Measurements from ENCODE around the gene OAS1.

DNA sequence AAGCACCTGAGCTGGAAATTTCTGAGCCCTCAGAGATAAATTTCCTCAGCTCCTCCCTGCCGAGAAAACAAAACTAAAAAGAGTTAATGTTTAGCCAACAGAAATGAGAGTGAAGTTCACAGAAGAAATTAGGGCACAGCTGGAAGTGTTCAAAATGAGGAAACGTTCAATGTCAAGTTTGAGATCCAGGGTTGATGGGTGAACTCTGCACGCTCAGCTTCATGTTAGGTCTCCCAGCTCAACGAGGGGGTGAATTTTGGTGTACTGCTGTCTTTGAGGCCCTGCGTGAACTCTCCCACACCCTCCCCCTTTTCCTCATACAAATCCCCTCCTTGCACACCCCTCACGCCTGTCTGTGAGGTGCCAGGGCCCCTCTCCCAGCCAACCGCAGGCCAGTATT, 18.2 kb downstream of the OAS1 start:
- no peak for TF ChIP-seq EZH2 (IDR thresholded peaks at IDR 0.05; ENCODE audit: borderline replicate concordance, insufficient read depth, low read depth, low read length, poor library complexity, severe bottlenecking)
- TF ChIP-seq, protein P1, sequence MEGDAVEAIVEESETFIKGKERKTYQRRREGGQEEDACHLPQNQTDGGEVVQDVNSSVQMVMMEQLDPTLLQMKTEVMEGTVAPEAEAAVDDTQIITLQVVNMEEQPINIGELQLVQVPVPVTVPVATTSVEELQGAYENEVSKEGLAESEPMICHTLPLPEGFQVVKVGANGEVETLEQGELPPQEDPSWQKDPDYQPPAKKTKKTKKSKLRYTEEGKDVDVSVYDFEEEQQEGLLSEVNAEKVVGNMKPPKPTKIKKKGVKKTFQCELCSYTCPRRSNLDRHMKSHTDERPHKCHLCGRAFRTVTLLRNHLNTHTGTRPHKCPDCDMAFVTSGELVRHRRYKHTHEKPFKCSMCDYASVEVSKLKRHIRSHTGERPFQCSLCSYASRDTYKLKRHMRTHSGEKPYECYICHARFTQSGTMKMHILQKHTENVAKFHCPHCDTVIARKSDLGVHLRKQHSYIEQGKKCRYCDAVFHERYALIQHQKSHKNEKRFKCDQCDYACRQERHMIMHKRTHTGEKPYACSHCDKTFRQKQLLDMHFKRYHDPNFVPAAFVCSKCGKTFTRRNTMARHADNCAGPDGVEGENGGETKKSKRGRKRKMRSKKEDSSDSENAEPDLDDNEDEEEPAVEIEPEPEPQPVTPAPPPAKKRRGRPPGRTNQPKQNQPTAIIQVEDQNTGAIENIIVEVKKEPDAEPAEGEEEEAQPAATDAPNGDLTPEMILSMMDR (IDR thresholded peaks at IDR 0.05) = no peak
